Lower lobe of right lung (tissue), 2 donors: Measurements from ENCODE around the gene DNM3. TPM values are rescaled to one million over a fixed set of nuclear protein-coding genes. Genes with fewer than 3 reads are reported as not detected.

ENCODE experiments used
- ATAC-seq, 2 donors: fragments of 200-7000 bp; cut with Tn5 transposase; one replicate each; pipeline ENCODE4 v1.9.1; 2020 to 2022; ENCODE audit warnings: mild to moderate bottlenecking in 2 of 2, moderate library complexity in 2 of 2
- DNase-seq: peaks from one replicate; pipeline ENCODE4 v3.0.0-alpha.2; 2020
- H3K27ac ChIP-seq: fragments of 200-600 bp; one replicate; pipeline ENCODE4 v1.8.0; 2022
- H3K27me3 ChIP-seq: fragments of 200-600 bp; one replicate; pipeline ENCODE4 v1.8.0; 2022; ENCODE audit warnings: low read depth
- H3K36me3 ChIP-seq: fragments of 200-600 bp; one replicate; pipeline ENCODE4 v1.8.0; 2022; ENCODE audit warnings: mild to moderate bottlenecking
- H3K4me1 ChIP-seq: fragments of 200-600 bp; one replicate; pipeline ENCODE4 v1.8.0; 2022
- H3K4me3 ChIP-seq: fragments of 200-600 bp; one replicate; pipeline ENCODE4 v1.8.0; 2022; ENCODE audit warnings: mild to moderate bottlenecking
- H3K9me3 ChIP-seq: fragments of 200-600 bp; one replicate; pipeline ENCODE4 v1.8.0; 2022
- intact Hi-C: fragments of 100-400 bp; cut with DNase I; formaldehyde crosslinking; loops from one replicate; pipeline ENCODE4 v1.11.0; 2022
- total RNA-seq: library from RNA; stranded (reverse); fragmentation: NEBNext Ultra II Directional; extraction: Animal tissue kit (Norgen Biotek cat#: 25700); gene quantifications from one replicate; pipeline ENCODE4 v1.2.1, GENCODE V29; 2021
- TF ChIP-seq, protein P1 (sequence below): fragments of 200-600 bp; IDR thresholded peaks from one replicate; pipeline ENCODE4 v1.8.0; 2022; ENCODE audit warnings: antibody characterized with exemption, mild to moderate bottlenecking
- donor health status: DM: no; HTN: yes; CAD: no; lungs with severe emphysema.

Gene DNM3
- total RNA-seq, 1 donor from 2014 or later: 12.4 TPM

DNA sequence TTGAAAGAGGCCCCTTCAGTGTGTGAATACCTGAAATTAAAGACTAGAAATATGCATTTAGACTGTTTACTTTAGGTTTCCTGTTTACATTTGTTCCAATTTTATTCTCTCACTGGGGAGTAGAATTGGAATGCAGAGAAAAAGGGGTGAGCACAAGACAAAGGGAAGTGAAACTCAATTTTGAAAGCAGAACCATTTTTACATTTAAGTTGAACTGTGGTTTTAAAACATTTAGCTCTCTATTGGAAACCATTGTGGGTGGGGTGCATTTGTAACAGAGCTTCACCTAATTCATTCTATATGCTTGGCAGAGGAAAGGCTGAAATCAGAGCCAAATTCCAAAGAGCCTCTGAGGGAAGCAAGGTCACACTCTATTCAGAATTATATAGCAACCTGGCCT lies 343.9 kb downstream of the DNM3 start:
- DNase-seq: no peak
- ATAC-seq: no peak

DNA sequence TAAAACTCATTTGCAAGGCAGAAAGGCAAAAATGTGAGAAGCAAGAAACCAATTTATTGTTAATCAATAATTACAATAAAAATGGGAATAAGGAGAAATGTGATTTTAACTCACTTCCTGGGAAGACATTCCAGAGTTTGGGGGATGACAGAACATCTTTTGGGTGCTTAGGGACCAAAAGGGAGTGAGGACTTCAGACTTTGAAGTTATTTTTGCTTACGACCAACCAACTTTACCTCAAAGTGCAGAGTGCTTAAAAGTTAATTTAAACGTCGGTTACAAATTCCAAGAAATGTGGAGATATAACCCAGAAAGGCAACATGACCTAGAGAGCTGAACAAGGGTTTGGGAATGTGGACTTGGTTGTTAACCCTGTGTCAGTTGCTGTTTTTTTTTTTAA lies 344.7 kb downstream of the DNM3 start:
- no peaks in the 10 kb centered on the region for H3K9me3 ChIP-seq
- ATAC-seq (no peak), DNase-seq (no peak)
- intact Hi-C loops: no loop called here
- TF ChIP-seq, protein P1, sequence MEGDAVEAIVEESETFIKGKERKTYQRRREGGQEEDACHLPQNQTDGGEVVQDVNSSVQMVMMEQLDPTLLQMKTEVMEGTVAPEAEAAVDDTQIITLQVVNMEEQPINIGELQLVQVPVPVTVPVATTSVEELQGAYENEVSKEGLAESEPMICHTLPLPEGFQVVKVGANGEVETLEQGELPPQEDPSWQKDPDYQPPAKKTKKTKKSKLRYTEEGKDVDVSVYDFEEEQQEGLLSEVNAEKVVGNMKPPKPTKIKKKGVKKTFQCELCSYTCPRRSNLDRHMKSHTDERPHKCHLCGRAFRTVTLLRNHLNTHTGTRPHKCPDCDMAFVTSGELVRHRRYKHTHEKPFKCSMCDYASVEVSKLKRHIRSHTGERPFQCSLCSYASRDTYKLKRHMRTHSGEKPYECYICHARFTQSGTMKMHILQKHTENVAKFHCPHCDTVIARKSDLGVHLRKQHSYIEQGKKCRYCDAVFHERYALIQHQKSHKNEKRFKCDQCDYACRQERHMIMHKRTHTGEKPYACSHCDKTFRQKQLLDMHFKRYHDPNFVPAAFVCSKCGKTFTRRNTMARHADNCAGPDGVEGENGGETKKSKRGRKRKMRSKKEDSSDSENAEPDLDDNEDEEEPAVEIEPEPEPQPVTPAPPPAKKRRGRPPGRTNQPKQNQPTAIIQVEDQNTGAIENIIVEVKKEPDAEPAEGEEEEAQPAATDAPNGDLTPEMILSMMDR: no peak
- H3K4me1 ChIP-seq: peaks cover 27% of the 10 kb centered on the region
- H3K36me3 ChIP-seq: no peaks in the 10 kb centered on the region
- H3K4me3 ChIP-seq: no peak overlapping the region
- no peak overlapping the region for H3K27ac ChIP-seq
- H3K27me3 ChIP-seq: no peaks in the 10 kb centered on the region

More for the DNA sequence above, 343.9 kb downstream of the DNM3 start:
- intact Hi-C loops: no loop called here
- Histone ChIP-seq H3K27ac (no peak overlapping the region), H3K27me3 (no peaks in the 10 kb centered on the region), H3K9me3 (no peaks in the 10 kb centered on the region), H3K4me1 (peaks cover 32% of the 10 kb centered on the region), H3K36me3 (no peaks in the 10 kb centered on the region), H3K4me3 (no peak overlapping the region)
- TF ChIP-seq, protein P1: no peak

DNA sequence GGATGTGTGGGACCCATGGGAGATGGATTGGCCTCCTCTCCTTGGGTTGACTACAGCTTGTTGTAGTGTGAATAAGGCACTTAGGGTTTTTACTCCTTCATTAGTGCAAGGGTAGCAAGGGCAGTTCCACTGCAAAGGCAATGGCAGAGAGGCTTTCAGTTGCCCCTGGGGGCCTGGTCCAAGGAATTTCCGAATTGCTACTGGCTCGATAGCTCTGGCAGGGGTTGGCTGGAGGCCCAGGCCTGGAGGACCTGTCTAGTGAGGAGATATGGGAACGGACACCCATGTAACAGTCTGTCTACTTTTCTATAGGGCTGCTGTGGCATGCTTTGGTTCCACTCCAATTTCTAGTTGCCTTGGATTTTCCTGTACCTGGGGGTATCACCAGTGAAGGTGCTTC lies 360.3 kb downstream of the DNM3 start:
- TF ChIP-seq, protein P1: no peak
- no peak for DNase-seq
- no peaks in the 10 kb centered on the region for H3K36me3 ChIP-seq
- H3K4me1 ChIP-seq: no peaks in the 10 kb centered on the region
- H3K27me3 ChIP-seq: no peaks in the 10 kb centered on the region
- intact Hi-C loops: no loop called here
- H3K27ac ChIP-seq: no peak overlapping the region
- H3K4me3 ChIP-seq: no peak overlapping the region
- ATAC-seq: no peak
- H3K9me3 ChIP-seq: peaks cover 22% of the 10 kb centered on the region

- DNase-seq (no peak), ATAC-seq (no peak)
- TF ChIP-seq, protein P1: no peak
- Histone ChIP-seq H3K27me3 (no peaks in the 10 kb centered on the region), H3K9me3 (peaks cover 11% of the 10 kb centered on the region), H3K4me1 (no peaks in the 10 kb centered on the region), H3K36me3 (no peaks in the 10 kb centered on the region), H3K27ac (no peak overlapping the region), H3K4me3 (no peak overlapping the region)
- intact Hi-C loops: no loop called here
These were observed 362.0 kb downstream of the DNM3 start for GRCh38 chr1:172203135-172203823.

DNA sequence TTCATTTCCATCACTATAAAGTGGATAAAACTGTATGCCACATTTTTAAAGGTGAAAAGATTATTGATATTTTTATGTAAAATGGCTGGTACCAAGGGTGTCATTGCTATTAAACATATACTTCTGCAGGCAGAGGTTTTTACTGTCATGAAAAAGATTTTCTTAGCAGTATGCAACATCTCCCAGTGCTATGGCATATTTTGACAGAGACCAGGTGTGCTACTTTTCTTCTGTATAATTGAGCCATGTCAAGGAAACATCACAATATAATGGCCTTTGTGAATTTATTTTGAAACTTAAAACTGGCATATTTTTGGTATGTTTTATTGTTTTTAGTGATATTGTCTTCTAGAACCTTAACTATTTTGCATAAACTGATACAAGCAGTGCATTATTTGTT lies 362.6 kb downstream of the DNM3 start:
- intact Hi-C loops: no loop called here
- TF ChIP-seq, protein P1: no peak
- no peak for ATAC-seq

More for the DNA sequence above, 362.6 kb downstream of the DNM3 start:
- no peaks in the 10 kb centered on the region for H3K4me1 ChIP-seq
- no peak overlapping the region for H3K4me3 ChIP-seq
- peaks cover 8% of the 10 kb centered on the region for H3K9me3 ChIP-seq
- H3K36me3 ChIP-seq: no peaks in the 10 kb centered on the region
- H3K27me3 ChIP-seq: no peaks in the 10 kb centered on the region
- DNase-seq: no peak
- H3K27ac ChIP-seq: no peak overlapping the region
